SKM-1 (cell line): Measurements from ENCODE around the gene KERA.

ENCODE experiments used
- DNase-seq: peaks from one replicate; lab custom pipeline; 2025; ENCODE audit not compliant: unreplicated experiment; lab: John Stamatoyannopoulos, UW

Gene KERA

GRCh38 chr12:91017511-91018263 lies 40.1 kb downstream of the KERA start:
- no peak for DNase-seq

- DNase-seq: no peak
Measured at GRCh38 chr12:91017043-91017442, 40.8 kb downstream of the KERA start.

DNA sequence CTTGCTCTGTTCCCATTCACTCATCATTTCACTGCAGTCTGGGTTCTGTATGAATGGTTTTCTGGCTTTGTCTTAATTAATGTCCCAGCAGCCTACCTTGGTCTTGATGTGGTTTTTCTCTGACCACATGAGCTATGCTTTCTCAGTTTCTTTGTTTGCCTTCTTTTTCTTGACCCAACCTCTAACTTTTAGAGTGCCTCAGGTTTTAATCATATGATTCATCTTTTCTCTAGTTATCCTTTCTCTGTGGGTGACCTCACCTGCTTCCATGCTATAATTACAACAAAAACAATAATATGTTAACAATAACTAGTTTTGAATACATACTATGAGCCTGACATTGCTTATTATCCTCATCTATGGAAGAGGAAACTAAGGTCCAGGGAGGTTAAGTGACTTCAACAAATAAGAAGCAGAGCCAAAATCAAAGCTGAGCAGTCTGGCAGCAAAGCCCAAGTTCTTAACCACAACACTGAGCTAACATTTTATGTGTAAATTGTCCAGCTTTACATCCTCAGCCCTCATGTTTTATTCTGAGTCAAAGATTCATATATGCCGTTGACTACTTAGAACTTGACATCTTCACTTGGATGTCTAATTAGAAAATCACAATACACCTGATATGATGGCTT lies 48.4 kb downstream of the KERA start:
- DNase-seq: no peak

- no peak for DNase-seq
Measured at GRCh38 chr12:91007531-91008290, 50.1 kb downstream of the KERA start.

GRCh38 chr12:91004872-91005271 lies 53.0 kb downstream of the KERA start, which contains the start of gene EPYC:
EPYC (minus strand) TSS chr12:91004972; CDS start chr12:91002565, 2,407 bp downstream.
- DNase-seq: no peak

DNA sequence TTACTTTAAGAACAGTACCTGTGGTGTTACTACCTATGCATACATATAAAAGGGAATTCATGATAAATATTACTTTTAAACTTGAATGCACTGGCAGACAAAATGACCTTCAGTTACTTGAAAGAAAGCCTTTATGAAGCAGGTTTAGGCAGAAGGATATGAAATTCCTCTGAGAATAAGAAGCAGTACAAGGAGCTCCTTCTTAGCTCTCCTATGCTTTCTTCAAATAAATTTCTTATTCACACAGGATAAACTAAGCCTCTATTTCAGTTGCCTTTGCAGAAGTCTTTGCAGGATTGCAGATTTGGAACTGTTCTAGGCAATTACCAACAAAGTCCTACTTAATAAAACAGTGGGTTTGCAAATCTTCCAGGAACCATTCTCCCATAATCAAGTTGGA lies 54.1 kb downstream of the KERA start:
- DNase-seq: no peak

DNA sequence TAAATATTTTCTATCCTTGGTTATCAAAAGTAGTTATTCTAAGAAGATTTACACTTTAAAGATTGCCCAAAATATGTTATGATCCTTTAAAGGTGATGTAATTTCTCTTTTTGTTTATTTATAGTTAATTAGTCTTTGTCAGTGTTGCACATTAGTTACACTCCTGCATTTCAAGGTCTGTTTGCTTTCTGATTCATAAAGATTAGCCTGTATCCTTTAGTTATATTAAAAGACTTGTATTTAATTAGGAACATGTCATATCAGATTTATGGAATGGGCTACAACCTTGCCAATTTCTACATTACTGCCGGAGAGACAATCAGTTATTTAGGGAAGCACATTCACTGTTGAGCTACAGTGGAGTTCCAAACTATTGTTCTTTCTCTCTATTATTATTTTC lies 56.5 kb downstream of the KERA start:
- DNase-seq: no peak
